ENCODE measurements around the gene SYT9. TPM values are rescaled to one million over a fixed set of nuclear protein-coding genes. Genes with fewer than 3 reads are reported as not detected.
A peak's percentile ranks its signal among the peaks of the same experiment; 100 is the strongest.

The SYT9 gene
- total and polyA plus RNA-seq, 2 of the 8 experiments (the other 6 are each of a cell fraction or from before 2014, with no cell fraction given), result 1.5 to 2.9 TPM

- Histone ChIP-seq H3K23ac (ENCODE audit: insufficient read length) (no peak overlapping the region), H4K20me1 (replicated peaks in 1 of 2; ENCODE audit: control insufficient read depth in 1 of 2, insufficient read depth in 2 of 2, low read length in 2 of 2) (no peaks in the 10 kb centered on the region), H3K14ac (ENCODE audit: insufficient read length) (no peak overlapping the region), H3K9ac (replicated peaks in 1 of 4; ENCODE audit: extremely low read depth in 1 of 4, low read depth in 3 of 4, low read length in 3 of 4) (no peak overlapping the region), H3K4me2 (ENCODE audit: insufficient read depth in 1 of 2, low read depth in 2 of 2, low read length in 2 of 2) (no peak overlapping the region), H4K8ac (ENCODE audit: extremely low read depth, insufficient read depth, low read length) (no peak overlapping the region), H4K91ac (replicated peaks; ENCODE audit: insufficient read length, low read length) (no peak overlapping the region), H2AFZ (ENCODE audit: low read length) (no peak overlapping the region), H2BK120ac (replicated peaks; ENCODE audit: low read depth, low read length) (no peak overlapping the region), H3K18ac (ENCODE audit: extremely low read depth, low read length) (no peak overlapping the region), H2BK20ac (ENCODE audit: low read length) (no peak overlapping the region), H3K4me1 (replicated peaks in 1 of 4; ENCODE audit: control insufficient read depth in 3 of 4, insufficient read depth in 4 of 4, low read length in 3 of 4) (no peaks in the 10 kb centered on the region), H3K27ac (ENCODE audit: low read depth, low read length) (no peak overlapping the region), H2BK12ac (ENCODE audit: low read depth, low read length) (no peak overlapping the region), H2BK5ac (ENCODE audit: low read depth, low read length) (no peak overlapping the region), H3K9me3 (ENCODE audit: insufficient read depth in 2 of 2, low read depth in 1 of 2, low read length in 1 of 2) (no peaks in the 10 kb centered on the region), H3K4ac (replicated peaks; ENCODE audit: insufficient read length, low read depth, low read length) (no peak overlapping the region), H3K56ac (replicated peaks; ENCODE audit: insufficient read length, low read depth, low read length) (no peak overlapping the region), H4K5ac (ENCODE audit: insufficient read length, low read depth, low read length) (no peak overlapping the region), H3K79me2 (ENCODE audit: control insufficient read depth in 1 of 2, insufficient read depth in 2 of 2, low read length in 2 of 2) (no peaks in the 10 kb centered on the region), H3K23me2 (ENCODE audit: low read depth, low read length) (no peaks in the 10 kb centered on the region; the same call in 1 of the 2 replicates), H2BK15ac (ENCODE audit: low read length) (no peak overlapping the region), H2AK5ac (ENCODE audit: low read depth, low read length) (no peak overlapping the region), H3K79me1 (ENCODE audit: low read depth, low read length) (no peaks in the 10 kb centered on the region), H3K27me3 (replicated peaks in 1 of 4; ENCODE audit: control insufficient read depth in 3 of 4, extremely low read depth in 1 of 4, insufficient read depth in 3 of 4, low read length in 3 of 4) (no peaks in the 10 kb centered on the region), H3K4me3 (ENCODE audit: extremely low read depth in 1 of 4, insufficient read depth in 2 of 4, low read depth in 3 of 4, low read length in 4 of 4) (no peak overlapping the region), H3K36me3 (ENCODE audit: control insufficient read depth in 2 of 4, insufficient read depth in 4 of 4, low read length in 3 of 4) (no peaks in the 10 kb centered on the region)
- 66% methylated on average over 3 of the region's 3 CpGs; no CpG with 5 or more reads in 1 of the 2 experiments for WGBS, 2 experiments (ENCODE audit: extremely low coverage in 1 of 2, insufficient coverage in 1 of 2, insufficient read length in 1 of 2, insufficient replicate concordance in 2 of 2, low coverage in 1 of 2, low lambda C conversion rate in 2 of 2, missing lambda C conversion rate in 1 of 2)
- no peak for DNase-seq (ENCODE audit: low read depth in 1 of 2, low spot score in 2 of 2)
- CTCF ChIA-PET (ENCODE audit: partially characterized antibody), result interaction anchor here (0.6 to 6.3 kb wide), 47 partner anchors 8 to 974 kb away, joined by 3 to 48 read pairs (median 3); no protein-coding TSS in a partner anchor
- peak; percentile 92 for FAIRE-seq
- POLR2A ChIA-PET (ENCODE audit: partially characterized antibody), result no interaction called here
- TF ChIP-seq TAF1 (IDR thresholded peaks at IDR 0.05; ENCODE audit: low read depth, low read length) (no peak), POU5F1 (IDR thresholded peaks at IDR 0.05; ENCODE audit: low read depth, low read length) (no peak), CTCF (IDR thresholded peaks at IDR 0.05; ENCODE audit: control extremely low read depth in 1 of 3, insufficient read depth in 1 of 3, low read depth in 1 of 3, low read length in 3 of 3) (peak in 2 of 3 experiments; percentile 59 to 70; a peak in 3 of 4 replicates), BCL11A (IDR thresholded peaks at IDR 0.05; ENCODE audit: low read depth in 2 of 2, low read length in 2 of 2) (no peak), RAD21 (IDR thresholded peaks at IDR 0.05 in 1 of 2, conservative IDR thresholded peaks at IDR 0.05 in 1 of 2; ENCODE audit: low read depth in 2 of 2, low read length in 2 of 2) (peak; percentile 70 to 78), CHD1 (IDR thresholded peaks at IDR 0.05; ENCODE audit: low read depth, low read length) (no peak), SIX5 (IDR thresholded peaks at IDR 0.05; ENCODE audit: low read depth, low read length) (no peak), EZH2 (IDR thresholded peaks at IDR 0.05; ENCODE audit: low read depth, low read length, severe bottlenecking) (no peak), SRF (IDR thresholded peaks at IDR 0.05; ENCODE audit: low read depth, low read length) (no peak), CBX8 (IDR thresholded peaks at IDR 0.05; ENCODE audit: borderline replicate concordance, low read depth, low read length) (no peak)
These were observed 26.7 kb downstream of the SYT9 start for GRCh38 chr11:7278314-7278917.

All from H1 (cell line).